Stimulated activated CD4-positive, alpha-beta T cell treated with anti-CD3 and anti-CD28 coated beads, Interleukin-1b, Interleukin-23, amount 100 ng/mL, for 4 hours (primary cell): Measurements from ENCODE around the gene PCDHGA12.
"Not testable (repeated sequence)": the region's sequence is repeated elsewhere in the genome, so short reads cannot be mapped to it uniquely, and the experiment has no call there.

ENCODE experiments used
- DNase-seq, 2 donors: peaks; one replicate each; pipeline ENCODE4 v3.0.0-alpha.2; 2020; ENCODE audit warnings: low read depth in 2 of 2

Gene PCDHGA12

GRCh38 chr5:141407790-141408505 is 22.4 kb upstream of the PCDHGA12 start, which contains the start of gene PCDHGB6:
TSS of gene PCDHGB6 (plus strand) at chr5:141408021. CDS start at chr5:141408203, 182 bp downstream.
- DNase-seq: peak in 1 of 2 donors; percentile 44

GRCh38 chr5:141409598-141410306 is 20.6 kb upstream of the PCDHGA12 start:
- DNase-seq: no peak

GRCh38 chr5:141411575-141411974 is 18.7 kb upstream of the PCDHGA12 start:
- no peak for DNase-seq

GRCh38 chr5:141412854-141413539 is 17.3 kb upstream of the PCDHGA12 start, which contains the start of gene PCDHGA10:
TSS of gene PCDHGA10 (plus strand) at chr5:141412987. CDS start at chr5:141413176, 189 bp downstream.
- DNase-seq: peak; percentile 32 to 33

GRCh38 chr5:141413540-141414069 is 16.7 kb upstream of the PCDHGA12 start:
- DNase-seq: no peak

GRCh38 chr5:141414548-141415274 is 15.6 kb upstream of the PCDHGA12 start:
- not testable (repeated sequence) for DNase-seq

- not testable (repeated sequence) for DNase-seq
Measured at GRCh38 chr5:141415275-141415618, 15.1 kb upstream of the PCDHGA12 start.

- DNase-seq: peak in 1 of 2 donors; percentile 48
Measured at GRCh38 chr5:141417494-141418172, 12.7 kb upstream of the PCDHGA12 start, which contains the start of gene PCDHGB7. TSS of gene PCDHGB7 (plus strand) at chr5:141417677. CDS start at chr5:141417860, 183 bp downstream.

- no peak for DNase-seq
Measured at GRCh38 chr5:141419074-141419880, 11.0 kb upstream of the PCDHGA12 start.

- no peak for DNase-seq
Measured at GRCh38 chr5:141420855-141421488, 9.3 kb upstream of the PCDHGA12 start, which contains the start of gene PCDHGA11. TSS of gene PCDHGA11 (plus strand) at chr5:141421051. CDS start at chr5:141421228, 177 bp downstream.

GRCh38 chr5:141421489-141421855 is 8.8 kb upstream of the PCDHGA12 start:
- DNase-seq: no peak

- DNase-seq: no peak
Measured at GRCh38 chr5:141422742-141423291, 7.5 kb upstream of the PCDHGA12 start.

- DNase-seq: no peak
Measured at GRCh38 chr5:141427783-141428426, 2.4 kb upstream of the PCDHGA12 start.

- DNase-seq: no peak
Measured at GRCh38 chr5:141431286-141431685, 979 bp downstream of the PCDHGA12 start.

GRCh38 chr5:141432308-141432707 is 2.0 kb downstream of the PCDHGA12 start:
- not testable (repeated sequence) for DNase-seq

- DNase-seq: not testable (repeated sequence)
Measured at GRCh38 chr5:141432726-141433125, 2.4 kb downstream of the PCDHGA12 start.

- no peak for DNase-seq
Measured at GRCh38 chr5:141434006-141434405, 3.7 kb downstream of the PCDHGA12 start.

- no peak for DNase-seq
Measured at GRCh38 chr5:141437221-141437620, 6.9 kb downstream of the PCDHGA12 start.
